ENCODE measurements around the gene TGFBR1.

DNA sequence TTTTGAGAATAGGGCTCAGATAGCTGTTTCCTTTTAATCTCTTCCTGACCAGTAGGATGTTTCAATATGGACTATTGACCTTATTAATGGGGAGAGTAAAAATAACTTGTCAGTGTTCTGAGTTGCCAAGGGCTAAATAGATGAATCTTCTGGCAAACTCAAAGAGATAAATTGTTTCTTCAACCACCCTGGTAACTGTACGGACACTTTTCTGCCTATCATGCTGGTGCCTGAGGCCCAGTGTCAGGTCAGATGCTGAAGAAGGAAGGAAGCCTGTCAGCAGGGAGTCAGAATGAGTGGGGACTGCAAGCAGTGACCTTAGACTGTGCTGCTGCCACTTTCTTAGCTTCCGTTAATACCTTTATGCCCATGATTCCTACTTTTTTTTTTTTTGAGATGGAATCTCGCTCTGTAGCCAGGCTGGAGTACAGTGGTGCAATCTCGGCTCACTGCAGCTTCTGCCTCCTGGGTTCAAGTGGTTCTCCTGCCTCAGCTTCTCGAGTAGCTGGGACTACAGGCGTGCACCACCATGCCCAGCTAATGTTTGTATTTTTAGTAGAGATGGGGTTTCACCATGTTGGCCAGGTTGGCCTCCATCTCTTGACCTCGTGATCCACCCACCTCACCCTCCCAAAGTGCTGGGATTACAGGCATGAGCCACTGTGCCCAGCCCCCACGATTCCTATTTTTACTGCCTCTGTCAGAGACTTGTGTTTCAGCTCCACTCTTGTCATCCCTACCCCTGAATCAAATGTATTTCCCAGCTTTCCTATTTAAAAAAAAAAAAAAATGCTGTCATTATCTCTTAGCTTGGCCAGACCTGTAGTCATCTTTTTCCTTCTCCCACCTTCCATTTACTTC, 33.7 kb downstream of the TGFBR1 start:
- TF ChIP-seq, protein P1, sequence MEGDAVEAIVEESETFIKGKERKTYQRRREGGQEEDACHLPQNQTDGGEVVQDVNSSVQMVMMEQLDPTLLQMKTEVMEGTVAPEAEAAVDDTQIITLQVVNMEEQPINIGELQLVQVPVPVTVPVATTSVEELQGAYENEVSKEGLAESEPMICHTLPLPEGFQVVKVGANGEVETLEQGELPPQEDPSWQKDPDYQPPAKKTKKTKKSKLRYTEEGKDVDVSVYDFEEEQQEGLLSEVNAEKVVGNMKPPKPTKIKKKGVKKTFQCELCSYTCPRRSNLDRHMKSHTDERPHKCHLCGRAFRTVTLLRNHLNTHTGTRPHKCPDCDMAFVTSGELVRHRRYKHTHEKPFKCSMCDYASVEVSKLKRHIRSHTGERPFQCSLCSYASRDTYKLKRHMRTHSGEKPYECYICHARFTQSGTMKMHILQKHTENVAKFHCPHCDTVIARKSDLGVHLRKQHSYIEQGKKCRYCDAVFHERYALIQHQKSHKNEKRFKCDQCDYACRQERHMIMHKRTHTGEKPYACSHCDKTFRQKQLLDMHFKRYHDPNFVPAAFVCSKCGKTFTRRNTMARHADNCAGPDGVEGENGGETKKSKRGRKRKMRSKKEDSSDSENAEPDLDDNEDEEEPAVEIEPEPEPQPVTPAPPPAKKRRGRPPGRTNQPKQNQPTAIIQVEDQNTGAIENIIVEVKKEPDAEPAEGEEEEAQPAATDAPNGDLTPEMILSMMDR (IDR thresholded peaks at IDR 0.05) = no peak
- no peak for TF ChIP-seq POLR2A (IDR thresholded peaks at IDR 0.05)
